WTC11 (cell line): Measurements from ENCODE around the gene DCXR.

Experiments used
- ATF1 ChIP-seq: sonication (generic); formaldehyde crosslinking; IDR thresholded peaks from 2 replicates; pipeline ENCODE4 v1.8.1; 2023; ENCODE audit warnings: mild to moderate bottlenecking, moderate library complexity, missing genetic modification reagents
- E2F4 ChIP-seq: sonication (generic); formaldehyde crosslinking; IDR thresholded peaks from 2 replicates; pipeline ENCODE4 v1.8.1; 2022; ENCODE audit warnings: low read depth, mild to moderate bottlenecking, moderate library complexity, missing genetic modification reagents, borderline replicate concordance
- ELF4 ChIP-seq: sonication (generic); formaldehyde crosslinking; IDR thresholded peaks from 2 replicates; pipeline ENCODE4 v1.8.1; 2022; ENCODE audit warnings: low read depth, mild to moderate bottlenecking, moderate library complexity, missing genetic modification reagents
- TP53 ChIP-seq: sonication (generic); formaldehyde crosslinking; IDR thresholded peaks from 2 replicates; pipeline ENCODE4 v1.8.1; 2023; ENCODE audit warnings: mild to moderate bottlenecking, missing genetic modification reagents
- ZNF219 ChIP-seq: sonication (generic); formaldehyde crosslinking; IDR thresholded peaks from 2 replicates; pipeline ENCODE4 v1.8.0; 2023; ENCODE audit warnings: missing genetic modification reagents, mild to moderate bottlenecking, borderline replicate concordance
- ZNF232 ChIP-seq: sonication (generic); formaldehyde crosslinking; IDR thresholded peaks from 2 replicates; pipeline ENCODE4 v1.8.0; 2022; ENCODE audit warnings: mild to moderate bottlenecking, missing genetic modification reagents
- TF ChIP-seq, protein P1 (sequence below): fragments of 200-600 bp; IDR thresholded peaks from 2 replicates; pipeline ENCODE4 v1.8.0; 2022; ENCODE audit warnings: antibody characterized with exemption

DNA sequence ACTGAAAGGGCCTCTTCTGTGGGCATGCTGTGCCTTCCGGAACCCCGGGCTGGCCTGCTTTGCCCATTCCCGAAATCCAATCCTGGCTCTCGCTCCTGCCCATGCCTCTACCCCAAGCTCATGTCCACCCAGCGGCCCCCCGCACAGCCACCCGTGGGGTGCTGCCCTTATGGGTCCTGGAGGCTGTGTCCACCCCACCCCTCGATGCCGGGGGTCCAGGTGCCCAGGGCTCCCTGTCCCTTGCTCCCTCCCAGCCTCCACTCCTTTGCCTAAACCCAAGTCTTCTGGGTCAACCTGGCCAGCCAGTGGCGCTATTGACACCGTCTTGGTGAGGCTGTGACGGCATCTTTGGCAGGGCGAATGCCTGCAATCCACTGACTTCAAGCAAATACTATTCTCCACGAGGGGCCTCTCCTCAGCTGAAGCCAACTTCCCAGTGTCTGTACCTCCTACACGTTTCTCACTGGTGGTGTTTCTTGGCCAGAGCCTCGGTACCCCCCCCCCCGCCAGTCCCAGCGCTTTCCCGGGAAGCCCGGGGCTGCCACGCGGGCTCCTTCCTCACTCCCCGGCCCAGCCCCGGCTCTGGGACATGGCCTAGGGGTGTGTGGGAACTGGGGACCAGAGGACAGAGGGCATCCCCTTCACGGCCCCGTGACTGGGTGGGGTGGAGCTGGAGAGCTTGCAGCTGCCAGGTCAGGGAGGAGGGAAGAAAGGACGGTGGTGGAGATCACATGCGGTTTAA is 40.3 kb upstream of the DCXR start:
- TF ChIP-seq ZNF219 (CRISPR knock-in tag) = no peak
- TF ChIP-seq, protein P1, sequence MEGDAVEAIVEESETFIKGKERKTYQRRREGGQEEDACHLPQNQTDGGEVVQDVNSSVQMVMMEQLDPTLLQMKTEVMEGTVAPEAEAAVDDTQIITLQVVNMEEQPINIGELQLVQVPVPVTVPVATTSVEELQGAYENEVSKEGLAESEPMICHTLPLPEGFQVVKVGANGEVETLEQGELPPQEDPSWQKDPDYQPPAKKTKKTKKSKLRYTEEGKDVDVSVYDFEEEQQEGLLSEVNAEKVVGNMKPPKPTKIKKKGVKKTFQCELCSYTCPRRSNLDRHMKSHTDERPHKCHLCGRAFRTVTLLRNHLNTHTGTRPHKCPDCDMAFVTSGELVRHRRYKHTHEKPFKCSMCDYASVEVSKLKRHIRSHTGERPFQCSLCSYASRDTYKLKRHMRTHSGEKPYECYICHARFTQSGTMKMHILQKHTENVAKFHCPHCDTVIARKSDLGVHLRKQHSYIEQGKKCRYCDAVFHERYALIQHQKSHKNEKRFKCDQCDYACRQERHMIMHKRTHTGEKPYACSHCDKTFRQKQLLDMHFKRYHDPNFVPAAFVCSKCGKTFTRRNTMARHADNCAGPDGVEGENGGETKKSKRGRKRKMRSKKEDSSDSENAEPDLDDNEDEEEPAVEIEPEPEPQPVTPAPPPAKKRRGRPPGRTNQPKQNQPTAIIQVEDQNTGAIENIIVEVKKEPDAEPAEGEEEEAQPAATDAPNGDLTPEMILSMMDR = no peak
- TF ChIP-seq ZNF232 (CRISPR knock-in tag) = no peak
- no peak for TF ChIP-seq ATF1 (CRISPR knock-in tag)
- TF ChIP-seq E2F4 = no peak
- no peak for TF ChIP-seq ELF4 (CRISPR knock-in tag)
- no peak for TF ChIP-seq TP53 (CRISPR knock-in tag)
